ENCODE results near the gene UBE2Z. TPM values are rescaled to one million over a fixed set of nuclear protein-coding genes. Genes with fewer than 3 reads are reported as not detected.

UBE2Z gene
- total and polyA plus RNA-seq, 9 of the 15 experiments (the other 6 are each of a cell fraction or from before 2014, with no cell fraction given) = 11.8 to 89.0 (median 38.2) TPM

GRCh38 chr17:48883171-48883570, 25.0 kb upstream of the UBE2Z start:
- TF ChIP-seq MAFF (IDR thresholded peaks at IDR 0.05; ENCODE audit: low read length) (no peak), SRSF1 (IDR thresholded peaks at IDR 0.05; ENCODE audit: low read depth, low read length) (no peak), MEIS2 (IDR thresholded peaks at IDR 0.05; ENCODE audit: partially characterized antibody) (peak; percentile 50), TCF7 (IDR thresholded peaks at IDR 0.05; ENCODE audit: borderline replicate concordance) (no peak), PKNOX1 (IDR thresholded peaks at IDR 0.05) (peak; percentile 75)
- Histone ChIP-seq H3K9ac (ENCODE audit: insufficient read depth in 1 of 2, low read depth in 2 of 2, low read length in 2 of 2) (no peak overlapping the region), H3K4me1 (replicated peaks in 1 of 2; ENCODE audit: control insufficient read depth in 2 of 2, insufficient read depth in 2 of 2, low read length in 2 of 2) (peaks cover 0 to 3% of the 10 kb centered on the region in 2 experiments; a peak in 1 of 5 replicates), H3K27ac (ENCODE audit: extremely low read depth, low read depth, low read length) (no peak overlapping the region), H3K79me2 (ENCODE audit: control insufficient read depth, insufficient read depth, low read length) (no peaks in the 10 kb centered on the region), H3K9me3 (replicated peaks; ENCODE audit: control insufficient read depth, insufficient read depth, low read depth, low read length) (no peaks in the 10 kb centered on the region), H4K20me1 (replicated peaks; ENCODE audit: control insufficient read depth, insufficient read depth, low read length) (no peaks in the 10 kb centered on the region; the same call in none of the 2 replicates), H3K27me3 (ENCODE audit: control insufficient read depth in 2 of 2, insufficient read depth in 2 of 2, low read length in 2 of 2) (peaks cover 5 to 22% of the 10 kb centered on the region in 2 experiments; a peak in 3 of 5 replicates), H3K4me3 (no peak overlapping the region), H3K9me1 (ENCODE audit: control insufficient read depth, insufficient read depth, low read length) (no peaks in the 10 kb centered on the region), H2AFZ (ENCODE audit: low read depth, low read length) (peak overlapping the region; percentile 59; the same call in 1 of the 2 replicates), H3K4me2 (ENCODE audit: insufficient read depth, low read length) (no peak overlapping the region), H3K36me3 (ENCODE audit: control insufficient read depth, insufficient read depth, low read length) (no peaks in the 10 kb centered on the region)
- no peak for DNase-seq (ENCODE audit: extremely low read depth in 1 of 4, low spot score in 3 of 4)
- in situ Hi-C loops (cut with MboI) = loop anchor here (5.0 kb wide), 1 partner anchor 81 kb away; no protein-coding TSS in a partner anchor
- no peak for ATAC-seq
- no peak for FAIRE-seq
- ChIA-PET CTCF (ENCODE audit: low intra/inter-chr PET ratio) (interaction anchor here (0.5 kb wide), 1 partner anchor 77 kb away, joined by 4 read pairs; no protein-coding TSS in a partner anchor), POLR2A (interaction anchor here (0.5 to 0.6 kb wide), 2 partner anchors 24 to 25 kb away, joined by 3 read pairs; no protein-coding TSS in a partner anchor)
- intact Hi-C loops (cut with micrococcal nuclease) = no loop called here
- 15% methylated on average over 10 of the region's 10 CpGs for WGBS (ENCODE audit: insufficient coverage, low coverage, missing lambda C conversion rate)
- BruUV-seq (replicated peaks) = no TSS peak
